Prostate gland (tissue), 2 donors: ENCODE measurements around the gene SMAD1. TPM values are rescaled to one million over a fixed set of nuclear protein-coding genes. Genes with fewer than 3 reads are reported as not detected.

ENCODE experiments used
- DNase-seq: peaks from one replicate; pipeline ENCODE4 v3.0.0-alpha.2; 2019; ENCODE audit warnings: low spot score
- H3K27ac ChIP-seq, 2 donors: fragments of 200-600 bp; sonication (generic); 2 replicates each; pipeline ENCODE4 v1.5.1; 2017 to 2019
- H3K27me3 ChIP-seq: fragments of 200-600 bp; sonication (generic); replicated peaks from 2 replicates; pipeline ENCODE4 v1.5.1; 2019; ENCODE audit not compliant: insufficient read depth
- H3K36me3 ChIP-seq, 2 donors: fragments of 200-600 bp; sonication (generic); 1 replicate in 1 of 2; 2 replicates in 1 of 2; pipeline versions ENCODE4 v1.5.1 to v1.8.1; 2017 to 2019
- H3K4me1 ChIP-seq: fragments of 200-600 bp; sonication (generic); replicated peaks from 2 replicates; pipeline ENCODE4 v1.5.1; 2019
- H3K4me3 ChIP-seq, 2 donors: fragments of 200-600 bp; sonication (generic); 2 replicates each; pipeline ENCODE4 v1.5.1; 2017 to 2019
- H3K9me3 ChIP-seq: fragments of 200-600 bp; sonication (generic); 2 replicates; pipeline ENCODE4 v1.5.1; 2017
- POLR2A ChIP-seq: fragments of 450-650 bp; IDR thresholded peaks from one replicate; pipeline ENCODE4 v1.6.1; 2016; ENCODE audit warnings: antibody characterized with exemption, mild to moderate bottlenecking
- POLR2AphosphoS5 ChIP-seq: sonication (generic); formaldehyde crosslinking; IDR thresholded peaks from one replicate; pipeline ENCODE4 v1.6.1; 2017; ENCODE audit warnings: antibody characterized with exemption
- WGBS: methylation state at CpG from one replicate; pipeline ENCODE4 v1.1.5; 2018; 5-methylcytosine and 5-hydroxymethylcytosine counted together
- intact Hi-C: fragments of 100-400 bp; cut with DNase I; formaldehyde crosslinking; loops from one replicate; pipeline ENCODE4 v1.14.2; 2022
- total RNA-seq, 2 donors: library from RNA; depleted of rRNA; stranded (reverse); fragments of >200 nt; gene quantifications; one replicate each; pipeline ENCODE4 v1.1.0, GENCODE V29; 2016
- TF ChIP-seq, protein P1 (sequence below), 4 experiments: fragments of 200-600 bp in 2 of 4; fragments of 450-650 bp in 2 of 4; sonication (generic) in 2 of 4; IDR thresholded peaks; 1 replicate in 3 of 4; 2 replicates in 1 of 4; pipeline ENCODE4 v1.5.1; 2016 to 2019; ENCODE audit warnings: antibody characterized with exemption in 4 of 4, mild to moderate bottlenecking in 2 of 4, moderate library complexity in 2 of 4

The SMAD1 gene
- total RNA-seq, 2 donors from 2014 or later = 21.5 to 34.3 TPM

- Histone ChIP-seq H3K4me3 (peak overlapping the region; percentile 83 to 97), H3K27me3 (no peaks in the 10 kb centered on the region), H3K9me3 (no peaks in the 10 kb centered on the region), H3K36me3 (no peaks in the 10 kb centered on the region), H3K4me1 (no peaks in the 10 kb centered on the region), H3K27ac (peak overlapping the region; percentile 96 to 98)
- WGBS = under 1% methylated on average over 52 of the region's 73 CpGs
- peak; percentile 28 for TF ChIP-seq POLR2AphosphoS5
- TF ChIP-seq, protein P1, sequence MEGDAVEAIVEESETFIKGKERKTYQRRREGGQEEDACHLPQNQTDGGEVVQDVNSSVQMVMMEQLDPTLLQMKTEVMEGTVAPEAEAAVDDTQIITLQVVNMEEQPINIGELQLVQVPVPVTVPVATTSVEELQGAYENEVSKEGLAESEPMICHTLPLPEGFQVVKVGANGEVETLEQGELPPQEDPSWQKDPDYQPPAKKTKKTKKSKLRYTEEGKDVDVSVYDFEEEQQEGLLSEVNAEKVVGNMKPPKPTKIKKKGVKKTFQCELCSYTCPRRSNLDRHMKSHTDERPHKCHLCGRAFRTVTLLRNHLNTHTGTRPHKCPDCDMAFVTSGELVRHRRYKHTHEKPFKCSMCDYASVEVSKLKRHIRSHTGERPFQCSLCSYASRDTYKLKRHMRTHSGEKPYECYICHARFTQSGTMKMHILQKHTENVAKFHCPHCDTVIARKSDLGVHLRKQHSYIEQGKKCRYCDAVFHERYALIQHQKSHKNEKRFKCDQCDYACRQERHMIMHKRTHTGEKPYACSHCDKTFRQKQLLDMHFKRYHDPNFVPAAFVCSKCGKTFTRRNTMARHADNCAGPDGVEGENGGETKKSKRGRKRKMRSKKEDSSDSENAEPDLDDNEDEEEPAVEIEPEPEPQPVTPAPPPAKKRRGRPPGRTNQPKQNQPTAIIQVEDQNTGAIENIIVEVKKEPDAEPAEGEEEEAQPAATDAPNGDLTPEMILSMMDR (IDR thresholded peaks at IDR 0.05) = no peak
- intact Hi-C loops = loop anchor here (5.0 to 10.0 kb wide), 3 partner anchors 62 to 305 kb away; partner anchors contain the start of gene MMAA
- peak; percentile 49 for DNase-seq
These were observed 770 bp downstream of the SMAD1 start for GRCh38 chr4:145482209-145483037.

DNA sequence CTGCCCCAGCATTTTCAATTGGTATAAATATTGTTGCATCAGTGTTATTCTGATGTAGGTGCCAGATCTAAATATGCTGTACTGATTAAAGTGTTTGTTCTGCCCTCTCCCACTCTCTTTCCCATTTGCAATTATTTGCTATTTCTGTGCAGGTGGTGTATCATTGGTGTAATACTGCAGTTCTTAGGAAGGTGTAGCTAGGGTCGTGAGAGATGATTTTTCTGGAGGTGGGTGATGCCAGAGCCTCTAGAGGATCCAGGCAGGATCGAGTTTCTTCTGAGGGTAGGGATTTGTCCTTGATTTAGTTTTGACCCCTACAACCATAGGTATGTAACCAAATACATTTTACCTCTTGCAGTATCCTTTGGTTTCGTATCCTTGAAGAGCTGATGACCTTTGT, 1.9 kb downstream of the SMAD1 start:
- peak overlapping the region in 1 of 2 donors; percentile 97 for H3K4me3 ChIP-seq
- no peak for DNase-seq
- H3K27ac ChIP-seq = peak overlapping the region in 1 of 2 donors; percentile 96
- 52% methylated on average over 3 of the region's 3 CpGs for WGBS
- no peaks in the 10 kb centered on the region for H3K4me1 ChIP-seq
- H3K27me3 ChIP-seq = no peaks in the 10 kb centered on the region
- intact Hi-C loops = loop anchor here (5.0 to 10.0 kb wide), 3 partner anchors 61 to 306 kb away; partner anchors contain the start of gene MMAA
- no peaks in the 10 kb centered on the region for H3K36me3 ChIP-seq
- TF ChIP-seq POLR2A (no peak), POLR2AphosphoS5 (no peak)
- TF ChIP-seq, protein P1 (IDR thresholded peaks at IDR 0.05) = no peak
- no peaks in the 10 kb centered on the region for H3K9me3 ChIP-seq

GRCh38 chr4:145484225-145484846, 2.7 kb downstream of the SMAD1 start:
- TF ChIP-seq POLR2A (no peak), POLR2AphosphoS5 (no peak)
- TF ChIP-seq, protein P1 (IDR thresholded peaks at IDR 0.05) = no peak
- WGBS = 56% methylated on average over 2 of the region's 2 CpGs
- no peak overlapping the region for H3K4me3 ChIP-seq
- H3K36me3 ChIP-seq = no peaks in the 10 kb centered on the region
- intact Hi-C loops = loop anchor here (5.0 to 10.0 kb wide), 3 partner anchors 60 to 307 kb away; partner anchors contain the start of gene MMAA
- no peak overlapping the region for H3K27ac ChIP-seq
- no peak for DNase-seq
- H3K4me1 ChIP-seq = no peaks in the 10 kb centered on the region
- no peaks in the 10 kb centered on the region for H3K9me3 ChIP-seq
- H3K27me3 ChIP-seq = no peaks in the 10 kb centered on the region

- Histone ChIP-seq H3K36me3 (no peaks in the 10 kb centered on the region), H3K4me3 (no peak overlapping the region), H3K9me3 (no peaks in the 10 kb centered on the region), H3K4me1 (no peaks in the 10 kb centered on the region), H3K27ac (no peak overlapping the region), H3K27me3 (no peaks in the 10 kb centered on the region)
- TF ChIP-seq POLR2A (no peak), POLR2AphosphoS5 (no peak)
- TF ChIP-seq, protein P1 (IDR thresholded peaks at IDR 0.05) = no peak
- intact Hi-C loops = loop anchor here (10.0 kb wide), 1 partner anchor 60 kb away; no protein-coding TSS in a partner anchor
- WGBS = 87% methylated on average over 9 of the region's 9 CpGs
- no peak for DNase-seq
These were observed 3.5 kb downstream of the SMAD1 start for GRCh38 chr4:145485120-145485519.
